Calu3 (cell line): ENCODE measurements around the gene WFIKKN2. TPM values are rescaled to one million over a fixed set of nuclear protein-coding genes. Genes with fewer than 3 reads are reported as not detected.
"Not testable (repeated sequence)": the region's sequence is repeated elsewhere in the genome, so short reads cannot be mapped to it uniquely, and the experiment has no call there.

Experiments used
- BruUV-seq: library from RNA; stranded (reverse); fragments of 400-500 nt; replicated peaks from 2 replicates; lab custom pipeline; 2021; lab: Mats Ljungman, UMichigan
- CTCF ChIA-PET: fragments of 300-600 bp; sonication (Branson Sonifier 250); formaldehyde crosslinking; loops from one replicate; lab custom pipeline; 2022; ENCODE audit warnings: antibody characterized with exemption; lab: Charles Lee
- DNase-seq: peaks from one replicate; pipeline ENCODE4 v3.0.0; 2022
- H3K27ac Mint-ChIP-seq: one replicate; pipeline ENCODE4 v1.8.0; 2022; ENCODE audit warnings: mixed read lengths; ENCODE audit not compliant: unreplicated experiment
- H3K27me3 Mint-ChIP-seq: one replicate; pipeline ENCODE4 v1.8.0; 2022; ENCODE audit warnings: mixed read lengths; ENCODE audit not compliant: unreplicated experiment
- H3K36me3 Mint-ChIP-seq: one replicate; pipeline ENCODE4 v1.8.0; 2022; ENCODE audit warnings: mild to moderate bottlenecking, moderate library complexity, mixed read lengths; ENCODE audit not compliant: insufficient read depth, unreplicated experiment
- H3K4me1 Mint-ChIP-seq: one replicate; pipeline ENCODE4 v1.8.0; 2022; ENCODE audit warnings: mild to moderate bottlenecking, low read depth, mixed read lengths; ENCODE audit not compliant: unreplicated experiment
- H3K4me3 Mint-ChIP-seq: one replicate; pipeline ENCODE4 v1.8.0; 2022; ENCODE audit warnings: mild to moderate bottlenecking, low read depth, moderate library complexity, mixed read lengths; ENCODE audit not compliant: unreplicated experiment
- H3K9me3 Mint-ChIP-seq: one replicate; pipeline ENCODE4 v1.8.0; 2022; ENCODE audit warnings: low read depth, mixed read lengths; ENCODE audit not compliant: unreplicated experiment
- CTCF ChIP-seq: fragments of 200-600 bp; IDR thresholded peaks from one replicate; pipeline ENCODE4 v1.8.0; 2022; ENCODE audit warnings: antibody characterized with exemption; ENCODE audit not compliant: unreplicated experiment
- intact Hi-C: fragments of 100-400 bp; cut with micrococcal nuclease; formaldehyde crosslinking; loops from one replicate; pipeline ENCODE4 v1.10.0; 2022; ENCODE audit not compliant: unreplicated experiment
- total RNA-seq: library from RNA; stranded (reverse); gene quantifications from 2 replicates; pipeline ENCODE4 v1.2.3, GENCODE V29; 2022

The WFIKKN2 gene
- total RNA-seq, 1 experiment from 2014 or later = not detected

GRCh38 chr17:50803676-50804075, 31.7 kb upstream of the WFIKKN2 start:
- Mint-ChIP-seq H3K9me3 (no peaks in the 10 kb centered on the region), H3K36me3 (no peaks in the 10 kb centered on the region), H3K4me3 (no peak overlapping the region), H3K4me1 (no peaks in the 10 kb centered on the region), H3K27ac (no peak overlapping the region), H3K27me3 (peaks cover 24% of the 10 kb centered on the region)
- TF ChIP-seq CTCF = no peak
- DNase-seq = no peak
- no TSS peak for BruUV-seq
- CTCF ChIA-PET = interaction anchor here (1.2 kb wide), 1 partner anchor 21 kb away, joined by 4 read pairs; no protein-coding TSS in a partner anchor
- intact Hi-C loops = no loop called here

GRCh38 chr17:50804749-50805475, 30.5 kb upstream of the WFIKKN2 start:
- intact Hi-C loops, CTCF ChIA-PET, H3K36me3 Mint-ChIP-seq, H3K27ac Mint-ChIP-seq, H3K9me3 Mint-ChIP-seq, BruUV-seq, DNase-seq, H3K4me1 Mint-ChIP-seq, H3K4me3 Mint-ChIP-seq: not testable (repeated sequence)
- H3K27me3 Mint-ChIP-seq = peaks cover 15% of the 10 kb centered on the region

GRCh38 chr17:50805486-50805885, 29.9 kb upstream of the WFIKKN2 start:
- intact Hi-C loops = no loop called here
- CTCF ChIA-PET = interaction anchor here (0.5 to 1.2 kb wide), 3 partner anchors 37 to 255 kb away, joined by 3 to 5 read pairs (median 3); no protein-coding TSS in a partner anchor
- Mint-ChIP-seq H3K9me3 (no peaks in the 10 kb centered on the region), H3K4me1 (no peaks in the 10 kb centered on the region), H3K27me3 (peaks cover 10% of the 10 kb centered on the region), H3K36me3 (no peaks in the 10 kb centered on the region), H3K4me3 (no peak overlapping the region), H3K27ac (no peak overlapping the region)
- no peak for DNase-seq
- TF ChIP-seq CTCF = no peak
- BruUV-seq = no TSS peak

GRCh38 chr17:50806141-50806643, 29.2 kb upstream of the WFIKKN2 start:
- no peaks in the 10 kb centered on the region for H3K4me1 Mint-ChIP-seq
- intact Hi-C loops = no loop called here
- TF ChIP-seq CTCF = peak; percentile 13
- no TSS peak for BruUV-seq
- no peak overlapping the region for H3K27ac Mint-ChIP-seq
- DNase-seq = peak; percentile 44
- H3K9me3 Mint-ChIP-seq = no peaks in the 10 kb centered on the region
- no peaks in the 10 kb centered on the region for H3K36me3 Mint-ChIP-seq
- H3K27me3 Mint-ChIP-seq = peaks cover 10% of the 10 kb centered on the region
- H3K4me3 Mint-ChIP-seq = no peak overlapping the region
- CTCF ChIA-PET = interaction anchor here (0.5 to 1.2 kb wide), 7 partner anchors 10 to 255 kb away, joined by 3 to 6 read pairs (median 3); partner anchors contain the start of gene WFIKKN2
